Testis (tissue), 2 donors: Measurements from ENCODE around the gene MMP23B.

Experiments used
- CTCF ChIP-seq, 3 experiments: fragments of 450-650 bp in 2 of 3; fragments of 200-600 bp in 1 of 3; sonication (generic) in 1 of 3; IDR thresholded peaks; one replicate each; pipeline ENCODE4 v1.5.1; 2016 to 2019; ENCODE audit warnings: antibody characterized with exemption in 3 of 3, mild to moderate bottlenecking in 2 of 3, moderate library complexity in 1 of 3
- POLR2A ChIP-seq: fragments of 450-650 bp; IDR thresholded peaks from one replicate; pipeline ENCODE4 v1.6.1; 2017; ENCODE audit warnings: antibody characterized with exemption, mild to moderate bottlenecking, moderate library complexity

- no peak for TF ChIP-seq CTCF (IDR thresholded peaks at IDR 0.05)
- no peak for TF ChIP-seq POLR2A
Observed at GRCh38 chr1:1591452-1591851, 40.5 kb upstream of the MMP23B start.
